Ishikawa (cell line): ENCODE data around the gene LRRC63.

Experiments used
- CEBPB ChIP-seq: IDR thresholded peaks from 2 replicates; pipeline ENCODE4 v1.6.1; 2012
- CREB1 ChIP-seq: IDR thresholded peaks from 2 replicates; pipeline ENCODE4 v1.6.1; 2012; ENCODE audit warnings: low read depth
- EGR1 ChIP-seq: IDR thresholded peaks from 2 replicates; pipeline ENCODE4 v1.6.1; 2012
- EP300 ChIP-seq: IDR thresholded peaks from 2 replicates; pipeline ENCODE4 v1.6.1; 2012; ENCODE audit warnings: borderline replicate concordance
- FOXM1 ChIP-seq: IDR thresholded peaks from 2 replicates; pipeline ENCODE4 v1.6.1; 2012; ENCODE audit warnings: low read depth, borderline replicate concordance
- MAX ChIP-seq: IDR thresholded peaks from 2 replicates; pipeline ENCODE4 v1.6.1; 2012
- NFIC ChIP-seq: IDR thresholded peaks from 2 replicates; pipeline ENCODE4 v1.6.1; 2012
- RAD21 ChIP-seq: IDR thresholded peaks from 2 replicates; pipeline ENCODE4 v1.6.1; 2012; ENCODE audit warnings: low read depth
- REST ChIP-seq: IDR thresholded peaks from 2 replicates; pipeline ENCODE4 v1.6.1; 2012; ENCODE audit warnings: low read depth, mild to moderate bottlenecking
- TAF1 ChIP-seq: IDR thresholded peaks from 2 replicates; pipeline ENCODE4 v1.6.1; 2012; ENCODE audit warnings: low read depth, mild to moderate bottlenecking
- TCF12 ChIP-seq: IDR thresholded peaks from 2 replicates; pipeline ENCODE4 v1.6.1; 2012; ENCODE audit warnings: low read depth
- TEAD4 ChIP-seq: IDR thresholded peaks from 2 replicates; pipeline ENCODE4 v1.6.1; 2012
- USF1 ChIP-seq: IDR thresholded peaks from 2 replicates; pipeline ENCODE4 v1.6.1; 2012
- YY1 ChIP-seq: IDR thresholded peaks from 2 replicates; pipeline ENCODE4 v1.6.1; 2012; ENCODE audit warnings: low read depth
- ZBTB7A ChIP-seq: IDR thresholded peaks from 2 replicates; pipeline ENCODE4 v1.6.1; 2012; ENCODE audit warnings: low read depth

Gene LRRC63

GRCh38 chr13:46311217-46311616 is 99.5 kb downstream of the LRRC63 start:
- TF ChIP-seq USF1 (no peak), ZBTB7A (no peak), REST (no peak), EGR1 (no peak), NFIC (no peak), TEAD4 (no peak), YY1 (no peak), FOXM1 (no peak), EP300 (no peak), CEBPB (no peak), TCF12 (no peak), MAX (no peak), RAD21 (no peak), TAF1 (no peak), CREB1 (no peak)

DNA sequence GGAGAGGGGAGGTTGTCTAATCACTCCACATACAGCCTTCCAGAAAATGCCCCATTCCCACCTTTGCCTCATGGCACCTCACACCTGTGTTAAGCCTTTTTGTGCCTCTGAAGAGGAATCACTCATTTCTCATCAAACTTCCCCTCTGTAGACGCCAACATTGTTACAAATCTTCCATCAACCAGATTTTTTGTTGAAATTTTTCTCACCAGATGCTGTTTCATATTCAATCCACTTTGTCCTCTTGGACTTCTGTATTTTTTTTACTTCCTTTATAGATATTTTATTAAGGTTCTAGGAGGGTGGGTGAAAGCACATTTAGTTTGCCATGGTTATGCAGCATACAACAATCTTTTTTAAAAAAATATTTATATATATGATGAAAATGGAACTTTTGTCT is 101.3 kb downstream of the LRRC63 start:
- TF ChIP-seq EGR1 = no peak
- no peak for TF ChIP-seq TAF1
- TF ChIP-seq NFIC = no peak
- no peak for TF ChIP-seq RAD21
- TF ChIP-seq CEBPB = no peak
- TF ChIP-seq TEAD4 = no peak
- no peak for TF ChIP-seq ZBTB7A
- TF ChIP-seq USF1 = no peak

GRCh38 chr13:46313432-46314257 is 101.9 kb downstream of the LRRC63 start:
- no peak for TF ChIP-seq YY1
- TF ChIP-seq EP300 = no peak
- TF ChIP-seq FOXM1 = no peak
- TF ChIP-seq CREB1 = no peak
- TF ChIP-seq ZBTB7A = no peak
- TF ChIP-seq RAD21 = no peak
- TF ChIP-seq MAX = no peak
- TF ChIP-seq CEBPB = no peak
- TF ChIP-seq EGR1 = no peak
- no peak for TF ChIP-seq NFIC
- TF ChIP-seq REST = no peak

DNA sequence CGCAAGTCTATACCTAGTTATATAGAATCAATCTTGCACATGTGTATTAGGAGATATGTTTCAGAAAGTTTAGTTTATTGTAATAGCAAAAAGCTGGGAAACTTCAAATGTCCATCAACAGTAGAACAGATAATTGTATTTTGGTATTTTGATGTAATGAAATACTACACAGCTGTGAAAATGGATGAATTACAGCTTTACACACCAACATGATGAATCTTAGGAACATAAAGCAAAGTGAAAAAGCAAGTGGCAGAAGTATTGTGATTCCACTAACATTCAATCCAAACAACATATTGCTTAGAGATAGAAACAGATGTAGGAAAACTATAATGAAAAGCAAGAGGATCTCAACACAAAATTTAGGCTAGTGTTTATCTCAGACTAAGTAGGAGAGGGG is 102.9 kb downstream of the LRRC63 start:
- TF ChIP-seq YY1 (no peak), CEBPB (no peak), TCF12 (no peak), TAF1 (no peak), ZBTB7A (no peak), NFIC (no peak), USF1 (no peak), CREB1 (no peak)

- no peak for TF ChIP-seq USF1
- TF ChIP-seq REST = no peak
- TF ChIP-seq TEAD4 = no peak
- no peak for TF ChIP-seq RAD21
- no peak for TF ChIP-seq FOXM1
- TF ChIP-seq CEBPB = no peak
- no peak for TF ChIP-seq TCF12
- no peak for TF ChIP-seq EGR1
- no peak for TF ChIP-seq MAX
- TF ChIP-seq CREB1 = no peak
- no peak for TF ChIP-seq TAF1
Observed at GRCh38 chr13:46315036-46315435, 103.3 kb downstream of the LRRC63 start.
